Measurements from ENCODE around the gene LIPC. TPM values are rescaled to one million over a fixed set of nuclear protein-coding genes. Genes with fewer than 3 reads are reported as not detected.

Gene LIPC
- polyA plus RNA-seq, 1 donor (not counting 4 experiments of a cell fraction or from before 2014, with no cell fraction given) = not detected

DNA sequence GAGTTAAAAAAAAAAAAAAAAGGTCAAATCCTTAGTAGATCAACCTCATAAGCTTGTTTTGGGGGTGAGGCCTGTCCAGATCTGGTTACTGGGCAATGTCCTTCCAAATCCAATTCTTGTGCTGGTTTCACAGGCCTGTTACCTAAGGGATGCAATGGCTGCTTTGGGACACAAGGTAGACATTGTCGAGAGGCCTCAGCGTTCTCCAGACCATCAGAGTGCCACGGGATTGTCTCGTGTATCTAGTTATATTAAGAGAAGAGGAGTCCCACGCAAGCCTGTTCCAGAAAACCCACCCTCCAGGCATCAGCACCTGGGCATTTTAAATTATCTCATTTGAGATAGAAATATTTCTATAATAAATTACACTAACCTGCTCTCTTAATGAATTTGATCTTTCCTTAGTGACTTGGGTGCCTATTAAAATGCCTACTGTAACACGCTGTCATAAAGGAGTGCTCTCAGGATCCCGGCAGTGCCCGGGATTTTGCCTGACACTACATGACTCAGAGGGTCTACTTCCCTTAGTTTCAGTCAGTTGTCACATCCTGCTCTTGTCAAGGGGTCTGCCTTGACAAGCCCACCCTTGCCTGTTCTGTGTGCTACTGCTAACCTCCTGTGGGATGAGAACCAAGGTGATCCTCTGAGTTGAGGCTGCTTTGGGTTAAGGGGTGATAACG is 116.0 kb downstream of the LIPC start:
- Histone ChIP-seq H3K9me3 (ENCODE audit: control insufficient read depth, low read depth, low read length) (no peaks in the 10 kb centered on the region), H3K36me3 (ENCODE audit: control insufficient read depth in 2 of 2, extremely low read depth in 1 of 2, insufficient read depth in 2 of 2, low read length in 2 of 2) (no peaks in the 10 kb centered on the region), H4K20me1 (ENCODE audit: control insufficient read depth, extremely low read depth, insufficient read depth, low read length) (no peaks in the 10 kb centered on the region), H3K4me2 (ENCODE audit: control insufficient read depth, extremely low read depth, insufficient read depth, low read depth, low read length) (no peak overlapping the region), H3K4me1 (ENCODE audit: control insufficient read depth, extremely low read depth, insufficient read depth, low read length) (peaks cover 23% of the 10 kb centered on the region), H2AFZ (ENCODE audit: control insufficient read depth, low read length) (no peak overlapping the region), H3K9ac (ENCODE audit: control insufficient read depth, extremely low read depth, insufficient read depth, low read length) (no peak overlapping the region), H3K4me3 (ENCODE audit: control insufficient read depth in 2 of 3, extremely low read depth in 1 of 3, insufficient read depth in 2 of 3, low read depth in 1 of 3, low read length in 3 of 3) (no peak overlapping the region), H3K27me3 (ENCODE audit: control insufficient read depth, extremely low read depth, insufficient read depth, low read length) (no peaks in the 10 kb centered on the region), H3K9me1 (ENCODE audit: control insufficient read depth, extremely low read depth, insufficient read depth, low read length) (no peaks in the 10 kb centered on the region), H3K27ac (ENCODE audit: control insufficient read depth, insufficient read depth, low read length) (no peak overlapping the region), H3K79me2 (ENCODE audit: control insufficient read depth, insufficient read depth, low read length) (no peaks in the 10 kb centered on the region)
- FAIRE-seq = no peak
- DNase-seq (ENCODE audit: low read depth, low spot score) = no peak
- no peak for TF ChIP-seq EZH2 (IDR thresholded peaks at IDR 0.05; ENCODE audit: low read length)
- TF ChIP-seq, protein P1, sequence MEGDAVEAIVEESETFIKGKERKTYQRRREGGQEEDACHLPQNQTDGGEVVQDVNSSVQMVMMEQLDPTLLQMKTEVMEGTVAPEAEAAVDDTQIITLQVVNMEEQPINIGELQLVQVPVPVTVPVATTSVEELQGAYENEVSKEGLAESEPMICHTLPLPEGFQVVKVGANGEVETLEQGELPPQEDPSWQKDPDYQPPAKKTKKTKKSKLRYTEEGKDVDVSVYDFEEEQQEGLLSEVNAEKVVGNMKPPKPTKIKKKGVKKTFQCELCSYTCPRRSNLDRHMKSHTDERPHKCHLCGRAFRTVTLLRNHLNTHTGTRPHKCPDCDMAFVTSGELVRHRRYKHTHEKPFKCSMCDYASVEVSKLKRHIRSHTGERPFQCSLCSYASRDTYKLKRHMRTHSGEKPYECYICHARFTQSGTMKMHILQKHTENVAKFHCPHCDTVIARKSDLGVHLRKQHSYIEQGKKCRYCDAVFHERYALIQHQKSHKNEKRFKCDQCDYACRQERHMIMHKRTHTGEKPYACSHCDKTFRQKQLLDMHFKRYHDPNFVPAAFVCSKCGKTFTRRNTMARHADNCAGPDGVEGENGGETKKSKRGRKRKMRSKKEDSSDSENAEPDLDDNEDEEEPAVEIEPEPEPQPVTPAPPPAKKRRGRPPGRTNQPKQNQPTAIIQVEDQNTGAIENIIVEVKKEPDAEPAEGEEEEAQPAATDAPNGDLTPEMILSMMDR (optimal IDR thresholded peaks at IDR 0.05 in 1 of 3, IDR thresholded peaks at IDR 0.05 in 1 of 3, conservative IDR thresholded peaks at IDR 0.05 in 1 of 3; ENCODE audit: extremely low read depth in 1 of 3, insufficient read depth in 2 of 3, low read length in 3 of 3) = no peak
- dilution Hi-C loops (cut with MboI; ENCODE audit: extremely low pct_ligation_motif_present, low sequenced_read_pairs) = no loop called here

- Histone ChIP-seq H3K79me2 (ENCODE audit: control insufficient read depth, insufficient read depth, low read length) (no peaks in the 10 kb centered on the region), H3K9me3 (ENCODE audit: control insufficient read depth, low read depth, low read length) (no peaks in the 10 kb centered on the region), H3K4me1 (ENCODE audit: control insufficient read depth, extremely low read depth, insufficient read depth, low read length) (peaks cover 23% of the 10 kb centered on the region), H3K4me2 (ENCODE audit: control insufficient read depth, extremely low read depth, insufficient read depth, low read depth, low read length) (no peak overlapping the region), H2AFZ (ENCODE audit: control insufficient read depth, low read length) (no peak overlapping the region), H3K36me3 (ENCODE audit: control insufficient read depth in 2 of 2, extremely low read depth in 1 of 2, insufficient read depth in 2 of 2, low read length in 2 of 2) (no peaks in the 10 kb centered on the region), H4K20me1 (ENCODE audit: control insufficient read depth, extremely low read depth, insufficient read depth, low read length) (no peaks in the 10 kb centered on the region), H3K4me3 (ENCODE audit: control insufficient read depth in 2 of 3, extremely low read depth in 1 of 3, insufficient read depth in 2 of 3, low read depth in 1 of 3, low read length in 3 of 3) (no peak overlapping the region), H3K27ac (ENCODE audit: control insufficient read depth, insufficient read depth, low read length) (no peak overlapping the region), H3K27me3 (ENCODE audit: control insufficient read depth, extremely low read depth, insufficient read depth, low read length) (no peaks in the 10 kb centered on the region), H3K9me1 (ENCODE audit: control insufficient read depth, extremely low read depth, insufficient read depth, low read length) (no peaks in the 10 kb centered on the region), H3K9ac (ENCODE audit: control insufficient read depth, extremely low read depth, insufficient read depth, low read length) (no peak overlapping the region)
- dilution Hi-C loops (cut with MboI; ENCODE audit: extremely low pct_ligation_motif_present, low sequenced_read_pairs) = no loop called here
- TF ChIP-seq, protein P1 (optimal IDR thresholded peaks at IDR 0.05 in 1 of 3, IDR thresholded peaks at IDR 0.05 in 1 of 3, conservative IDR thresholded peaks at IDR 0.05 in 1 of 3; ENCODE audit: extremely low read depth in 1 of 3, insufficient read depth in 2 of 3, low read length in 3 of 3) = no peak
- TF ChIP-seq EZH2 (IDR thresholded peaks at IDR 0.05; ENCODE audit: low read length) = no peak
- FAIRE-seq (no peak), DNase-seq (ENCODE audit: low read depth, low spot score) (no peak)
These were observed 116.7 kb downstream of the LIPC start for GRCh38 chr15:58548308-58549012.
